Heart left ventricle (tissue), 16 donors: ENCODE measurements around the gene NPAS2. TPM values are rescaled to one million over a fixed set of nuclear protein-coding genes. Genes with fewer than 3 reads are reported as not detected.

Source experiments
- ATAC-seq, 4 donors: fragments of 200-7000 bp; cut with Tn5 transposase; one replicate each; pipeline ENCODE4 v1.9.1; 2020 to 2022; ENCODE audit warnings: moderate library complexity in 4 of 4, mild to moderate bottlenecking in 3 of 4, moderate number of reproducible peaks in 1 of 4
- DNase-seq, 5 donors: peaks; one replicate each; pipeline ENCODE4 v3.0.0-alpha.2; 2020
- H3K27ac ChIP-seq, 12 donors: fragments of 200-600 bp; sonication (generic) in 4 of 12; one replicate each; pipeline versions ENCODE4 v1.5.0 to v1.8.0; 2016 to 2022; ENCODE audit warnings: mild to moderate bottlenecking in 2 of 12
- H3K27me3 ChIP-seq, 9 donors: fragments of 200-600 bp; sonication (generic) in 2 of 9; one replicate each; pipeline versions ENCODE4 v1.5.1 to v1.8.0; 2016 to 2022; ENCODE audit warnings: mild to moderate bottlenecking in 3 of 9
- H3K36me3 ChIP-seq, 9 donors: fragments of 200-600 bp; sonication (generic) in 2 of 9; one replicate each; pipeline versions ENCODE4 v1.5.0 to v1.8.0; 2018 to 2022; ENCODE audit warnings: mild to moderate bottlenecking in 2 of 9
- H3K4me1 ChIP-seq, 12 donors: fragments of 200-600 bp; sonication (generic) in 4 of 12; one replicate each; pipeline versions ENCODE4 v1.5.0 to v1.8.0; 2016 to 2022; ENCODE audit warnings: mild to moderate bottlenecking in 3 of 12
- H3K4me3 ChIP-seq, 12 donors: fragments of 200-600 bp; sonication (generic) in 4 of 12; one replicate each; pipeline versions ENCODE4 v1.5.0 to v1.8.0; 2017 to 2022; ENCODE audit warnings: mild to moderate bottlenecking in 9 of 12, moderate library complexity in 4 of 12
- H3K9me3 ChIP-seq, 12 donors: fragments of 200-600 bp; sonication (generic) in 4 of 12; one replicate each; pipeline versions ENCODE4 v1.5.0 to v1.8.0; 2016 to 2022; ENCODE audit warnings: mild to moderate bottlenecking in 1 of 12
- CTCF ChIP-seq, 12 donors: fragments of 200-600 bp; sonication (generic) in 4 of 12; IDR thresholded peaks; one replicate each; pipeline versions ENCODE4 v1.5.0 to v1.8.0; 2018 to 2022; ENCODE audit warnings: antibody characterized with exemption in 12 of 12, mild to moderate bottlenecking in 5 of 12
- POLR2A ChIP-seq, 2 donors: fragments of 450-650 bp; IDR thresholded peaks; one replicate each; pipeline ENCODE4 v1.6.1; 2017; ENCODE audit warnings: antibody characterized with exemption in 2 of 2, mild to moderate bottlenecking in 2 of 2, moderate library complexity in 2 of 2
- WGBS, 4 donors: extraction: QIAGEN DNeasy Blood & Tissue Kit in 2 of 4; methylation state at CpG; one replicate each; pipeline versions ENCODE4 v1.1.5 to v1.1.7; 2013 to 2018; 5-methylcytosine and 5-hydroxymethylcytosine counted together
- intact Hi-C, 10 donors: fragments of 100-400 bp; cut with DNase I; formaldehyde crosslinking; loops; one replicate each; pipeline versions ENCODE4 v1.11.1 to v1.14.2; 2022
- polyA plus RNA-seq, 2 donors: library from polyadenylated mRNA; stranded (reverse); fragments of 200-250 nt; gene quantifications; one replicate each; pipeline ENCODE4 v1.2.3, GENCODE V29; 2013
- total RNA-seq, 9 donors: library from RNA; depleted of rRNA in 2 of 9; stranded (reverse); fragments of >200 nt in 2 of 9; fragmentation: NEBNext Ultra II Directional in 3 of 9; extraction: Animal tissue kit (Norgen Biotek cat#: 25700) in 3 of 9; gene quantifications; one replicate each; pipeline versions ENCODE4 v1.1.0 to v1.2.4, GENCODE V29; 2016 to 2023
- donor health status: ischemic (EF 13 %, LVEDD 7.1; RV severe dilation, severe dysfunction).
- donor health status: healthy with polysubstance abuse.
- donor health status: DM: no; HTN: yes; CAD: no.
- donor health status: DM: no; HTN: no; CAD: no.
- donor health status: ischemic (EF 25% LVEDD 6.9; RV normal size, moderate dysfunction).
- donor health status: ischemic (EF 25% LVEDD 5.7; RV mildly dilated, moderate dysfunction).
- donor health status: healthy.
- donor health status: DM: yes; HTN: yes; CAD: no.
- donor health status: ischemic (EF 35%, LVEDD 5.7; RV mildly dilated, moderate dysfunction).
- donor health status: nonischemic (EF 11% LVEDD 7.7; RV severe dilation, severe dysfunction).
- donor health status: DM: yes; HTN: yes; CAD: no.
- donor health status: PGD.
- donor health status: ischemic (EF 29% LVEDD 5.4; RV normal size, mild dysfunction).
- donor health status: nonischemic (EF 23%, LVEDD 6.1; RV moderate dilation, normal function).

Gene NPAS2
- total and polyA plus RNA-seq, 11 donors: 28.2 to 144 (median 43.3) TPM

- 76 to 86% (median 81%) methylated on average over 4 of the region's 4 CpGs for WGBS, 4 donors
- Histone ChIP-seq H3K27ac (peak overlapping the region in 2 of 12 donors; percentile 8 to 66), H3K4me1 (peaks cover 0 to 30% (median 3%) of the 10 kb centered on the region in 12 donors), H3K27me3 (no peaks in the 10 kb centered on the region), H3K4me3 (no peak overlapping the region), H3K9me3 (no peaks in the 10 kb centered on the region), H3K36me3 (peaks cover 0 to 48% (median 33%) of the 10 kb centered on the region in 9 donors)
- DNase-seq (no peak), ATAC-seq (no peak)
- intact Hi-C loops: loop anchor here in 1 of 10 donors (10.0 kb wide), 1 partner anchor 63 kb away; no protein-coding TSS in a partner anchor
- TF ChIP-seq CTCF (IDR thresholded peaks at IDR 0.05) (no peak), POLR2A (IDR thresholded peaks at IDR 0.05) (no peak)
These were observed 221.5 kb downstream of the NPAS2 start for GRCh38 chr2:101041413-101041812.

GRCh38 chr2:101045330-101045729 is 225.4 kb downstream of the NPAS2 start:
- ATAC-seq (no peak), DNase-seq (no peak)
- TF ChIP-seq CTCF (IDR thresholded peaks at IDR 0.05) (no peak), POLR2A (IDR thresholded peaks at IDR 0.05) (no peak)
- Histone ChIP-seq H3K36me3 (peaks cover 0 to 33% (median 23%) of the 10 kb centered on the region in 9 donors), H3K4me1 (peaks cover 0 to 41% (median 17%) of the 10 kb centered on the region in 12 donors), H3K27ac (no peak overlapping the region), H3K27me3 (no peaks in the 10 kb centered on the region), H3K4me3 (no peak overlapping the region), H3K9me3 (no peaks in the 10 kb centered on the region)
- 90 to 95% (median 95%) methylated on average over 9 to 10 of the region's 10 CpGs for WGBS, 4 donors
- intact Hi-C loops: loop anchor here in 2 of 10 donors (5.0 to 10.0 kb wide), 2 partner anchors 57 to 59 kb away; no protein-coding TSS in a partner anchor

Other genes starting within 250 kb of the NPAS2 start
- 100 to 1,000 TPM; 383 to 838 (median 747) TPM for gene RPL31, start 182.2 kb downstream of the NPAS2 start, total RNA-seq
- 1,000 to 10,000 TPM; 3,477 to 3,831 TPM for gene RPL31, start 182.2 kb downstream of the NPAS2 start, polyA plus RNA-seq